Stomach (tissue), 9 donors: ENCODE results near the gene TSHZ1. TPM values are rescaled to one million over a fixed set of nuclear protein-coding genes. Genes with fewer than 3 reads are reported as not detected.

Source experiments
- DNase-seq, 2 donors: peaks; one replicate each; pipeline versions ENCODE4 v3.0.0 to v3.0.0-alpha.2; 2013 to 2019
- H3K27ac ChIP-seq, 5 donors: fragments of 200-600 bp in 4 of 5; sonication (generic) in 4 of 5; one replicate each; pipeline ENCODE4 v1.5.1; 2013 to 2019; ENCODE audit warnings: mild to moderate bottlenecking in 1 of 5, moderate library complexity in 1 of 5
- H3K27me3 ChIP-seq, 3 donors: fragments of 200-600 bp; sonication (generic); one replicate each; pipeline ENCODE4 v1.5.1; 2017 to 2019; ENCODE audit warnings: mixed run types in 1 of 3
- H3K36me3 ChIP-seq, 4 donors: fragments of 200-600 bp; sonication (generic); 1 replicate in 3 of 4; 2 replicates in 1 of 4; pipeline ENCODE4 v1.5.1; 2016 to 2019
- H3K4me1 ChIP-seq, 4 donors: fragments of 200-600 bp; sonication (generic); one replicate each; pipeline ENCODE4 v1.5.1; 2016 to 2019
- H3K4me3 ChIP-seq, 4 donors: fragments of 200-600 bp; sonication (generic) in 3 of 4; one replicate each; pipeline ENCODE4 v1.5.1; 2016 to 2019; ENCODE audit warnings: mild to moderate bottlenecking in 1 of 4
- H3K9me3 ChIP-seq, 4 donors: fragments of 200-600 bp; sonication (generic); one replicate each; pipeline ENCODE4 v1.5.1; 2016 to 2019
- CTCF ChIP-seq, 7 experiments: fragments of 450-650 bp in 4 of 7; fragments of 200-600 bp in 3 of 7; sonication (generic) in 3 of 7; IDR thresholded peaks; one replicate each; pipeline ENCODE4 v1.5.1; 2016 to 2019; ENCODE audit warnings: antibody characterized with exemption in 7 of 7, control low read depth in 2 of 7, mild to moderate bottlenecking in 1 of 7
- EP300 ChIP-seq: sonication (generic); formaldehyde crosslinking; IDR thresholded peaks from one replicate; pipeline ENCODE4 v1.6.1; 2017; ENCODE audit warnings: antibody characterized with exemption
- POLR2A ChIP-seq, 4 donors: fragments of 450-650 bp; IDR thresholded peaks; one replicate each; pipeline ENCODE4 v1.6.1; 2016; ENCODE audit warnings: antibody characterized with exemption in 4 of 4, control low read depth in 2 of 4, mild to moderate bottlenecking in 1 of 4, moderate library complexity in 1 of 4
- POLR2AphosphoS5 ChIP-seq, 3 donors: sonication (generic); formaldehyde crosslinking; IDR thresholded peaks; one replicate each; pipeline ENCODE4 v1.6.1; 2016; ENCODE audit warnings: antibody characterized with exemption in 3 of 3
- WGBS, 5 donors: extraction: QIAGEN DNeasy Blood & Tissue Kit in 3 of 5; methylation state at CpG; one replicate each; pipeline versions ENCODE4 v1.1.5 to v1.1.7; 2013 to 2018; 5-methylcytosine and 5-hydroxymethylcytosine counted together
- intact Hi-C: fragments of 100-400 bp; cut with DNase I; formaldehyde crosslinking; loops from one replicate; pipeline ENCODE4 v1.15.1; 2023; ENCODE audit warnings: low total_unique reads
- polyA plus RNA-seq, 3 donors: library from polyadenylated mRNA; stranded (reverse); fragments of 200-250 nt; gene quantifications; one replicate each; pipeline ENCODE4 v1.2.3, GENCODE V29; 2013
- total RNA-seq, 5 donors: library from RNA; depleted of rRNA; stranded (reverse); fragments of >200 nt; gene quantifications; one replicate each; pipeline versions ENCODE4 v1.1.0 to v1.2.3, GENCODE V29; 2014 to 2016
- donor health status: healthy with polysubstance abuse.
- donor health status: Bipolar disorder and iron deficiency.
- donor health status: healthy.

Gene TSHZ1
- total and polyA plus RNA-seq, 8 donors, result 4.2 to 21.0 (median 8.2) TPM

- no peak for DNase-seq
- H3K27me3 ChIP-seq, result no peaks in the 10 kb centered on the region
- H3K9me3 ChIP-seq, result no peaks in the 10 kb centered on the region
- peak overlapping the region in 4 of 5 donors; percentile 15 to 62 (median 38) for H3K27ac ChIP-seq
- TF ChIP-seq POLR2AphosphoS5 (IDR thresholded peaks at IDR 0.05), result no peak
- no peak for TF ChIP-seq CTCF (IDR thresholded peaks at IDR 0.05)
- TF ChIP-seq EP300, result no peak
- no peak for TF ChIP-seq POLR2A (IDR thresholded peaks at IDR 0.05)
- 62 to 85% (median 73%) methylated on average over 1 of the region's 1 CpG for WGBS, 5 donors
- H3K4me1 ChIP-seq, result peaks cover 12 to 91% (median 38%) of the 10 kb centered on the region in 4 donors
- H3K4me3 ChIP-seq, result no peak overlapping the region
- no peaks in the 10 kb centered on the region for H3K36me3 ChIP-seq
- intact Hi-C loops, result no loop called here
These were observed 42.4 kb downstream of the TSHZ1 start for GRCh38 chr18:75253043-75253442.

GRCh38 chr18:75253784-75254183, 43.2 kb downstream of the TSHZ1 start:
- Histone ChIP-seq H3K27ac (peak overlapping the region in 4 of 5 donors; percentile 15 to 62 (median 38)), H3K4me3 (no peak overlapping the region), H3K9me3 (no peaks in the 10 kb centered on the region), H3K27me3 (no peaks in the 10 kb centered on the region), H3K4me1 (peaks cover 6 to 91% (median 35%) of the 10 kb centered on the region in 4 donors), H3K36me3 (no peaks in the 10 kb centered on the region)
- 64 to 83% (median 72%) methylated on average over 4 of the region's 4 CpGs for WGBS, 5 donors
- no peak for TF ChIP-seq EP300
- TF ChIP-seq CTCF (IDR thresholded peaks at IDR 0.05), result no peak
- no peak for TF ChIP-seq POLR2A (IDR thresholded peaks at IDR 0.05)
- TF ChIP-seq POLR2AphosphoS5 (IDR thresholded peaks at IDR 0.05), result no peak
- no peak for DNase-seq
- intact Hi-C loops, result no loop called here

- peaks cover 0 to 89% (median 28%) of the 10 kb centered on the region in 4 donors for H3K4me1 ChIP-seq
- WGBS, 5 donors, result 89 to 96% (median 93%) methylated on average over 3 of the region's 3 CpGs
- H3K4me3 ChIP-seq, result no peak overlapping the region
- no peaks in the 10 kb centered on the region for H3K9me3 ChIP-seq
- H3K27ac ChIP-seq, result peak overlapping the region in 1 of 5 donors; percentile 16
- H3K36me3 ChIP-seq, result no peaks in the 10 kb centered on the region
- no peaks in the 10 kb centered on the region for H3K27me3 ChIP-seq
- DNase-seq, result no peak
- TF ChIP-seq POLR2A (IDR thresholded peaks at IDR 0.05), result no peak
- no peak for TF ChIP-seq EP300
- no peak for TF ChIP-seq CTCF (IDR thresholded peaks at IDR 0.05)
- no peak for TF ChIP-seq POLR2AphosphoS5 (IDR thresholded peaks at IDR 0.05)
- intact Hi-C loops, result no loop called here
These were observed 44.5 kb downstream of the TSHZ1 start for GRCh38 chr18:75255094-75255493.

GRCh38 chr18:75256376-75256775, 45.8 kb downstream of the TSHZ1 start:
- H3K4me1 ChIP-seq, result peaks cover 0 to 78% (median 28%) of the 10 kb centered on the region in 4 donors
- no peaks in the 10 kb centered on the region for H3K9me3 ChIP-seq
- no peaks in the 10 kb centered on the region for H3K27me3 ChIP-seq
- no peak overlapping the region for H3K4me3 ChIP-seq
- intact Hi-C loops, result no loop called here
- no peak for TF ChIP-seq CTCF (IDR thresholded peaks at IDR 0.05)
- no peak for TF ChIP-seq POLR2A (IDR thresholded peaks at IDR 0.05)
- no peak for TF ChIP-seq POLR2AphosphoS5 (IDR thresholded peaks at IDR 0.05)
- TF ChIP-seq EP300, result no peak
- H3K36me3 ChIP-seq, result no peaks in the 10 kb centered on the region
- H3K27ac ChIP-seq, result no peak overlapping the region
- no peak for DNase-seq
